DMS153 (cell line): Measurements from ENCODE around the gene ADAMTS1.

Experiments
- DNase-seq: peaks from one replicate; lab custom pipeline; 2025; lab: John Stamatoyannopoulos, UW

Gene ADAMTS1

DNA sequence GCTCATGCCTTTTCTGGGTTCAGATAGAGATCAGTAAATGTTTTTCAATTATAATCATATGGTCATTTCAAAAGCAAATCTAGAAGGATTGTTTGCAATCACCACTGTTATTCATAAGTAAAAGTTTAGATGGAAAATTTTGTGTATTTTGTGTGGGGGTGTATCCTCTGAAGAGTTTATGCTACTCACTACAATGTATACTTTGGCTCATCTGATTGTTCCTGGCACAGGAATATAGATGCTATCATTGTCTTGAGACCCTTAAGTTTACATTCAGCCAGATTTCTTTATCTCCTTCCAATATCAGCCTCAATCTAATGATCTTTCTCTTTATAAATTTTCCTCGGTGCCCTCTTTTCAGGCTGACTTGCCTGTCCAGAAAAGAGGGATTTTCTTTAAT lies 33.0 kb downstream of the ADAMTS1 start:
- no peak for DNase-seq

- no peak for DNase-seq
Measured at GRCh38 chr21:26811482-26811881, 33.7 kb downstream of the ADAMTS1 start.

GRCh38 chr21:26810676-26811415 lies 34.4 kb downstream of the ADAMTS1 start:
- DNase-seq = no peak

DNA sequence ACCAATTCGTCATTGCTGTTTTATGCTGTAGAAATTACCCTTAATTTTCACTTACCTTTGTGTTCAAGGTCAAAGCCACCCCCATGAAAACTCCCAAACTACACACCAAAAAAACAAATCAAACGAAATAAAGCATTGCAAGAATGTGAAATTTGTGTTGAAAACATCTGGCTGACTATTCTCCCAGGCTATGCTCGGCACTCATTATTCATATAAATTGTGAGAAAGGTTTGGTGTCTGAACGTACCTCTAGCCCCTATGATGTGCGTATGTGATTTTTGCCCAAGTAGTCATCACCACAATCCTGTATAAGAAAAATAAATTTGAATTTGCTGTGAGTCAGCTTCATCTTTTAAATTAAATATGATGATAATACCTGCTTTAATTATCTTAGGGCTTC lies 34.9 kb downstream of the ADAMTS1 start:
- no peak for DNase-seq

GRCh38 chr21:26809745-26810144 lies 35.5 kb downstream of the ADAMTS1 start:
- DNase-seq = no peak

DNA sequence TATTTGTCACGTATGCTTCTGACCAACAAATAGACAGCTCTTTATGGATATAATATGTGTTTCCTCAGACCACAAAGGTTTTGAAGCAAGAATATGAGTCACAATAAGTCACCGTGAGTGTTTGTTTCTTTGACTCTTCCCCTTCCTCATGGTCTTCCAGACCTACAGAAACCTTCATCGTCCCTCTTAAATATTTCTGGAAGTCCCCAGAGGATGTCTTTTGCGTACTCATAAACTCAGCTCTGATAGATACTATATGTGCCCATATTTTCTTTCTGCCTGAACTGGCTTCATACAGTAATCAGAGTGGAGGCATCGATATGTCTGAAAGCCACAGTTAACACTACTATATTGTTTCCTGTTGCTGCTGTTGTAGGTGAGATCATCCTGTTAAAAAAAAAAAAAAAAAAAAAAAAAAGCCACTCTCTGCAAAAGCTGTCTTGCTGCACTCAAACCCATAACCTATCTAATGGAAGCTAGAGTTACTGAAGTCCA lies 38.4 kb downstream of the ADAMTS1 start:
- no peak for DNase-seq

DNA sequence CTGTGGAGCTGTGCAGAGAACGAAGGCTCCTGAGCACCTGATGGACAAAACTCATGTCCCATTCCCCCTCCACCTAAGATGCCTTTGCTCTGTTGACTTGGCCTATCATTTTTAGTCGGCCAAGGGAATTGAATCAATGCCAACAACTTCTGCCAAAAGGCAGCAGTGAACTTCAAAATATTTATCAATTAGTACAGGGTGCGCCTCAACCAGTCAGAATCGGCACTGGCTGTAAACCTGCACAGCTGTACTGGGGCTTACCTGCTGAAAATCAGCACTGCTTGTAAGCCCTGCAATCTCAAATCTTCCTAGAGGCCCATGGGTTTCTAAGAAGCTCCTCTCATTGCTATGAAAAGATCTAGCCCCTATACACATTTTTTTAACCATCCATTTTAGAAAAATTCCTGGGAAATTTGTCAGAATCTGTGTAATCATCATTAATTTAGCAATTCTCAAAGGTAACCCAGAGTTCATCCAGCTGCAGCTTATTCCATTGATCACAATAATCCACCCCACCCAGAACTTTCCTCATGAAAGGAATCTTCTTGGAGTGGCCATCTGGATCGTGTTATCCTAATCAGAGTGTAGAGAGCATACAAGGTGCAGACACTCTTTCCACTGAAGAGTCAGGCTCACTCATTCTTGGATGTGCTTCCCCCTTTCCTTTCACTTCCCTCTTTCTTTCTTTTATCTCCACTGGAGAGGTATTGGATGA lies 40.2 kb downstream of the ADAMTS1 start:
- no peak for DNase-seq

DNA sequence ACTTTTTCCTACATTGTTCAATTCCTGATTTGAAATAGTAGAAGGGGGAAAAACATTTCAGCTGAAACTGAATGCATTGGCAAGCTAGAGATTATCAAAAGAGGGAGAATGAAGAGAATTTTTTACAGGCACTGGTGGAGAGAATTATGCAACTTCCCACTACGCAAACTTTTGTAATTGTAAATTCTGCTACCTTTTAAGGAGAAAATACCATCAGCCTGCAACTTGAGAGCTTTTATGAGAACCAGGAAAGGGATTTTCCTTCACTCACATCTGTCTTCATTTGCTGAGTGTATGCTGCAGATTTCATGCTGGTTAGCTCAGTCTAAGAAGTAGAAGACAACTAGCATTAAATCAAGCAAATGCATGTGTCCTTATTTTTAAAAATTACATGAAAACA lies 43.7 kb downstream of the ADAMTS1 start:
- no peak for DNase-seq

DNA sequence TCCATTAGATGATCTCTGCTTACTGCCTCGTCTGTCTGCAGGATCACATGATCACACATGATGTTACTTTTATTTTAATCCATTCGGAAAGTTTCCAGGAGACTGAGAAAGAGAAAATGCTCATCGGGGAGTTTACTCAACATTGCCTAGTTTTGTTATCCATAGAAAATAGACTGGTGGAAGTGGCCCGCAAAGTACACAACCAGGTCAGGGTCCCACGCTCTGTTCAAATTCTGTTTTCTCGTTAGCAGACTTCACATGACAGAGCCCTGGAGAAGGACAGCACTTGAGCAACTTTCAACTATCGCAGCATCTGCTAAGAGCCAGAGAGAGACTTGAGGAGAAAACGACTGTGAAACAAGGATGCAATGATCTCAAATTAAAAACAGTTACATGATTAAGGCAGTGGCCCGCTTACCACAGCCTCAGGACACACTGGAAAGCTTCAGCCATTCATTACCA lies 44.2 kb downstream of the ADAMTS1 start:
- no peak for DNase-seq

GRCh38 chr21:26800455-26800854 lies 44.8 kb downstream of the ADAMTS1 start:
- no peak for DNase-seq

- no peak for DNase-seq
Measured at GRCh38 chr21:26800001-26800400, 45.2 kb downstream of the ADAMTS1 start.

GRCh38 chr21:26798856-26799751 lies 46.1 kb downstream of the ADAMTS1 start:
- DNase-seq = peak; percentile 97

DNA sequence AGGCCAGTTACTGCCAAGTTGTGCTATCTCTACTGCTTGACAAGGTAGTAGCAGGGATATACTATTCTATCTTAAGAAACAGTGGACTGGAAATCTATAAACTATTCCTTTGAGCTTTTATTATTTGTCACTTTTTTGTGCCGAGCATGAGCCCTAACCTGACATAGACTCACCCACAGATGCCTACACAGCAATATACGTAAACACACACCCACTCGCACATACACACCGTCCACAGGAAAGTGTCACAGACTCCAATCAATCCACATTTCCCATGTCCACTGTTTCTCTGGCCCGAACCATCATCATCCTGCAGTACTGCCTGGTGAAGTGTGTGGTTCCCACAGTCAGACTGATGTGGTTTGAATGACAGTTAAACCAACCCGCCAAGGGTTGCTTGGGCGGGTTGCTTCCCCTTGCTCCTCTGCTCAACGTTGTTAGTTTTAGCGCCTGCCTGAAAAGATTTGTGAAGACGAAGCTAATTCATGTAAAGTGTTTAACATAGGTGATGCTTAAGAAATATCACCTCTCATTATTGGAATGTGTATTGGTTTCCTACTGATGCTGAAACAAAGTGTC lies 47.2 kb downstream of the ADAMTS1 start:
- no peak for DNase-seq

GRCh38 chr21:26795866-26796329 lies 49.3 kb downstream of the ADAMTS1 start:
- peak; percentile 83 for DNase-seq

DNA sequence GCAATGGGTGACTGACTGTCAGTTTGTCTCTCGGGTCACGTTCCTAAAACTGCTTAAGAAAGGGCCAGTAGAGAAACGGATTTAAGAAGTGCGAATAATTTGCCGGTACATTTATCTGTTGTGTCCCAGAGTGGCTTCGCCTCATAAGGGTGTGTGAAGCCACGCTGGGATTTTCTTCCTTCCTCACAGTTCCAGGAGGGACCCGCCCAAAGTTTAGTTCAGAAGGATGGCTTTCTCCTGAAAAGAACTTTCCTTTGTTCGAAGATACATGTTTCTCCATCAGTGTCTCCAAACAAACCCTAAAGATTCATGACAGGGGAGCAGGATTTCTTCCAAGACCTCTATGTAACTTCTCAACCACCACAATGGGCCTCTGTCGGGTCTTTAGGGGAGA lies 49.8 kb downstream of the ADAMTS1 start:
- DNase-seq = no peak

GRCh38 chr21:26794597-26795411 lies 50.4 kb downstream of the ADAMTS1 start:
- DNase-seq = no peak

DNA sequence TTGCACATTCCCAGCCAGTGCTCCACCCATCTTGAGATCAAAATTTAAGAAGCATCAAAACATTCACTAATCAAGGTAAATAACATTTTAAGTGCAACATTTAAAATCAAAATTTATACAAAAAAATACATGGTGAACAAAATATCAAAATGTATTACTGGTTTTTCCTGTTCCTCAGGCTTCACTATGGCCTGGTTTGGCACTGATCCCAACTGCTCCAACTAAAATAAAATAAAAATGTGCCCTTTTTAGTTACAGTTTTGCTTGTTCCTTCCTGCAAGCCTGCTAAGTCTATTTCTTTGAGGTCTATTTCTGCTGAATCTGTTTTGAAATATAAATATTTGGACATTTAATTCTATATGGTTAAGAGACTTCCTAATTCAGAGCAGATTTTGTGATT lies 54.9 kb downstream of the ADAMTS1 start:
- no peak for DNase-seq

- no peak for DNase-seq
Measured at GRCh38 chr21:26788790-26789189, 56.4 kb downstream of the ADAMTS1 start.
